SH-SY5Y (cell line): ENCODE results near the gene TMEM200A.

Experiments
- GATA2 ChIP-seq: IDR thresholded peaks from 2 replicates; pipeline ENCODE4 v1.6.1; 2011; ENCODE audit warnings: mild to moderate bottlenecking, low read depth, low read length
- GATA3 ChIP-seq: IDR thresholded peaks from 2 replicates; pipeline ENCODE4 v1.6.1; 2011; ENCODE audit warnings: low read depth, mild to moderate bottlenecking, low read length, moderate library complexity

DNA sequence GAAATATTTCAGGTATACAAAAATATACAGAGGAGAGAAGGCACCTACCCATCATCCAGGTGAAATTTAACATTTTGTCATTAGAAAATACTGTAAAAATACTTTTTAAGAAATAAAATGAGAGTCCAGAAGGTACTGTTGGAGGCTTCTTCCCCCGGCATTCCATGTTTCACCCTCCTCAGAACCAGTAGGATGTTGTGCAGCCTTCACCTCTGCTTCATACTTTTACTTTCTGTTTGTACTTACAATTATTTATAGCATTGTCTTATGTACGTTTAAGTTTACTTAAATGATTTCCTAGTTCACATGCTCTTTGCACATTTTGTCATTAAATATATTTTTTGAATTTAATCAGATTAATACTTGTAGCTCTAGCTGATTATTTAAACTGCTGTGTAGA is 30.9 kb downstream of the TMEM200A start:
- no peak for TF ChIP-seq GATA2
- TF ChIP-seq GATA3: no peak
